Upper lobe of right lung (tissue), 1 donor: Measurements from ENCODE around the gene TK1. TPM values are rescaled to one million over a fixed set of nuclear protein-coding genes. Genes with fewer than 3 reads are reported as not detected.
"Not testable (repeated sequence)": the region's sequence is repeated elsewhere in the genome, so short reads cannot be mapped to it uniquely, and the experiment has no call there.

Experiments
- ATAC-seq: fragments of 200-7000 bp; cut with Tn5 transposase; one replicate; pipeline ENCODE4 v1.9.1; 2020; ENCODE audit warnings: mild to moderate bottlenecking, moderate library complexity
- DNase-seq: peaks from one replicate; pipeline ENCODE4 v3.0.0-alpha.2; 2020
- H3K27ac ChIP-seq: fragments of 200-600 bp; one replicate; pipeline ENCODE4 v1.8.0; 2022
- H3K27me3 ChIP-seq: fragments of 200-600 bp; one replicate; pipeline ENCODE4 v1.8.0; 2022; ENCODE audit warnings: mild to moderate bottlenecking
- H3K36me3 ChIP-seq: fragments of 200-600 bp; one replicate; pipeline ENCODE4 v1.8.0; 2022
- H3K4me1 ChIP-seq: fragments of 200-600 bp; one replicate; pipeline ENCODE4 v1.8.0; 2022
- H3K4me3 ChIP-seq: fragments of 200-600 bp; one replicate; pipeline ENCODE4 v1.8.0; 2022; ENCODE audit warnings: mild to moderate bottlenecking
- H3K9me3 ChIP-seq: fragments of 200-600 bp; one replicate; pipeline ENCODE4 v1.8.0; 2022
- intact Hi-C: fragments of 100-400 bp; cut with DNase I; formaldehyde crosslinking; loops from one replicate; pipeline ENCODE4 v1.11.0; 2022
- total RNA-seq: library from RNA; stranded (reverse); fragmentation: NEBNext Ultra II Directional; extraction: Animal tissue kit (Norgen Biotek cat#: 25700); gene quantifications from one replicate; pipeline ENCODE4 v1.2.1, GENCODE V29; 2021
- TF ChIP-seq, protein P1 (sequence below): fragments of 200-600 bp; IDR thresholded peaks from one replicate; pipeline ENCODE4 v1.8.0; 2022; ENCODE audit warnings: antibody characterized with exemption
- donor health status: DM: no; HTN: yes; CAD: no; lungs with severe emphysema.

The TK1 gene
- total RNA-seq, 1 donor from 2014 or later = 3.3 TPM

GRCh38 chr17:78140169-78141051 lies 46.4 kb downstream of the TK1 start:
- peak overlapping the region; percentile 8 for H3K4me3 ChIP-seq

GRCh38 chr17:78139861-78140168 lies 47.0 kb downstream of the TK1 start:
- ATAC-seq, H3K9me3 ChIP-seq, H3K4me3 ChIP-seq, DNase-seq, intact Hi-C loops, H3K36me3 ChIP-seq, H3K27me3 ChIP-seq: not testable (repeated sequence)
- Histone ChIP-seq H3K4me1 (peaks cover 42% of the 10 kb centered on the region), H3K27ac (peak overlapping the region; percentile 24)

More at GRCh38 chr17:78140169-78141051, 46.4 kb downstream of the TK1 start:
- H3K4me1 ChIP-seq = peaks cover 48% of the 10 kb centered on the region
- H3K9me3 ChIP-seq = no peaks in the 10 kb centered on the region
- intact Hi-C loops = no loop called here
- peak overlapping the region; percentile 47 for H3K27ac ChIP-seq
- peak; percentile 91 for ATAC-seq
- TF ChIP-seq, protein P1, sequence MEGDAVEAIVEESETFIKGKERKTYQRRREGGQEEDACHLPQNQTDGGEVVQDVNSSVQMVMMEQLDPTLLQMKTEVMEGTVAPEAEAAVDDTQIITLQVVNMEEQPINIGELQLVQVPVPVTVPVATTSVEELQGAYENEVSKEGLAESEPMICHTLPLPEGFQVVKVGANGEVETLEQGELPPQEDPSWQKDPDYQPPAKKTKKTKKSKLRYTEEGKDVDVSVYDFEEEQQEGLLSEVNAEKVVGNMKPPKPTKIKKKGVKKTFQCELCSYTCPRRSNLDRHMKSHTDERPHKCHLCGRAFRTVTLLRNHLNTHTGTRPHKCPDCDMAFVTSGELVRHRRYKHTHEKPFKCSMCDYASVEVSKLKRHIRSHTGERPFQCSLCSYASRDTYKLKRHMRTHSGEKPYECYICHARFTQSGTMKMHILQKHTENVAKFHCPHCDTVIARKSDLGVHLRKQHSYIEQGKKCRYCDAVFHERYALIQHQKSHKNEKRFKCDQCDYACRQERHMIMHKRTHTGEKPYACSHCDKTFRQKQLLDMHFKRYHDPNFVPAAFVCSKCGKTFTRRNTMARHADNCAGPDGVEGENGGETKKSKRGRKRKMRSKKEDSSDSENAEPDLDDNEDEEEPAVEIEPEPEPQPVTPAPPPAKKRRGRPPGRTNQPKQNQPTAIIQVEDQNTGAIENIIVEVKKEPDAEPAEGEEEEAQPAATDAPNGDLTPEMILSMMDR = no peak
- H3K27me3 ChIP-seq = no peaks in the 10 kb centered on the region
- peak; percentile 99 for DNase-seq
- H3K36me3 ChIP-seq = no peaks in the 10 kb centered on the region

DNA sequence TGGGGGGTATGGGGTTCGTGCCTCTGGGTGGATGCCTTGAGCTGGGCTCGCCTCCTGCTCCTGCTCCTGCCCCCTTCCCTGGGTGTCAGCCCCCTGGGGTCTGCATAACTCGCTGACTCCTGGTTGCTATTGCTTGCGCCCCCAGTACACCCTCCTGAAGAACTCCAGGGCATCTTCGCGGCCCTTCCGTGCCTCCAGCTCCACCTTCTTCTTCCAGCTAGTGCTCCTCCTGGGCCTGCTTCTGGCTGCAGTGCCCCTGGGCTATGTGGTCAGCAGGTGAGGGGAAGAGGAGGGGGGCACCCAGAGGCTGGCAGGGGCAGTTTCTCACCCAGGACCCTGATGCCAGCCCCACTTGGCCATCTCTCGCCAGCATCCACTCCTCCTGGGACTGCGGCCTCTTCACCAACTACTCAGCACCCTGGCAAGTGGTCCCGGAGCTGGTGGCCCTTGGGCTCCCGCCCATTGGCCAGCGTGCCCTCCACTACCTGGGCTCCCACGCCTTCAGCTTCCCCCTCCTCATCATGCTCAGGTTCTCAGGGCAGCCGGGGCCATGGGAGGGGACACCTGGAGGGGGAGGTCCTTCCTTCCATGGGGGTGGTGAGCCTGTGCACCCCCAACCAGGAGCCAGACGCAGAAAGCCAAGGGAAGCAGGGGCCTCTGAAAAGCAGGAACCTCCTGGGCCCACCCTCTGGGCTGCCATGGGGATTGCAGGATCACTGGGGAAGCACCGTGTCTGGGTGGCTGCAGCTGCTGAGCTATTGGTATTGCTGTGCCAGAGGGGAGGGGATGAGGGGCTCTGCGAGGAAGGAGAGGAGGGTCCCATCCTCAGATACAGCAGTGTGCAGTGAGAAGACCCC lies 48.4 kb downstream of the TK1 start:
- H3K4me1 ChIP-seq = peaks cover 38% of the 10 kb centered on the region
- no peak overlapping the region for H3K27ac ChIP-seq
- no peaks in the 10 kb centered on the region for H3K36me3 ChIP-seq
- DNase-seq (no peak), ATAC-seq (no peak)
- H3K4me3 ChIP-seq = no peak overlapping the region
- no peaks in the 10 kb centered on the region for H3K9me3 ChIP-seq
- no peaks in the 10 kb centered on the region for H3K27me3 ChIP-seq
- TF ChIP-seq, protein P1 = no peak
- intact Hi-C loops = no loop called here

DNA sequence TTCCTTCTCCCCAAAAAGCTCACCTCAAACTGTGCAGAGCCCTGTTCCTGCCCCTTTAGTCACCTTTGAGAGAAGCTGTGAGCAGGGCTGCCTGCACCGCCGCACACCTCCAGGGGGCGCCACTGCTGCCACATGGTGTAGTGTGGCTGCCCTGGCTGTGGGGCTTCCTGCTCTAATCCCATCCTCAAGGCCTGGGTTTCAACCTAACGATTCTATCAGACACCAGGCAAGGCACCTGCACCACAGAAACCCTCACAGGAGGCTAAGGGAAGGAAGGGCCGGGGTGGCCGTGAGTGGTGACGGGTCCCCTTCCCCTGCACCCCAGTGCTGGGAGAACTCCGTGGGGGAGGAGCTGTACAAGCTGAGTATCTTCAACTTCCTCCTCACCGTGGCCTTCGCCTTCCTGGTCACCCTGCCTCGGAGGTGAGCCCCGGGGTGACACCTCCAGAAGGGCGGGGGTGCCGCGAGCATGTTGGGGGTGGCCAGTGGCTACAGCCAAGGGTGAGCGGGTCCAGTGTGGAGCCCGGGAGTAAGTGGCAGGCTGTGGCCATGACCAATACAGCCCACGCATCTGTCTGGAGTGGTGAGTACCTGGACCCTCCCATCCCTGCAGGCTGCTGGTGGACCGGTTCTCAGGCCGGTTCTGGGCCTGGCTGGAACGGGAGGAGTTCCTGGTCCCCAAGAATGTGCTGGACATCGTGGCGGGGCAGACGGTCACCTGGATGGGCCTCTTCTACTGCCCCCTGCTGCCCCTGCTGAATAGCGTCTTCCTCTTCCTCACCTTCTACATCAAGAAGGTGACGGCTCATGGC lies 49.3 kb downstream of the TK1 start:
- TF ChIP-seq, protein P1 = peak; percentile 49
- Histone ChIP-seq H3K4me3 (no peak overlapping the region), H3K9me3 (no peaks in the 10 kb centered on the region), H3K36me3 (no peaks in the 10 kb centered on the region), H3K27me3 (no peaks in the 10 kb centered on the region), H3K4me1 (peaks cover 41% of the 10 kb centered on the region), H3K27ac (no peak overlapping the region)
- intact Hi-C loops = no loop called here
- ATAC-seq (no peak), DNase-seq (no peak)

GRCh38 chr17:78135858-78136500 lies 50.9 kb downstream of the TK1 start:
- no peak for DNase-seq
- Histone ChIP-seq H3K36me3 (no peaks in the 10 kb centered on the region), H3K9me3 (no peaks in the 10 kb centered on the region), H3K4me3 (no peak overlapping the region), H3K27me3 (no peaks in the 10 kb centered on the region), H3K4me1 (peaks cover 41% of the 10 kb centered on the region), H3K27ac (no peak overlapping the region)
- TF ChIP-seq, protein P1 = no peak
- ATAC-seq = no peak
- intact Hi-C loops = no loop called here
